Hindlimb muscle (tissue), 1 donor: ENCODE measurements around the gene TRIM24. TPM values are rescaled to one million over a fixed set of nuclear protein-coding genes. Genes with fewer than 3 reads are reported as not detected.
"Not testable (repeated sequence)": the region's sequence is repeated elsewhere in the genome, so short reads cannot be mapped to it uniquely, and the experiment has no call there.

ENCODE experiments used
- DNase-seq: peaks from one replicate; pipeline ENCODE4 v3.0.0-alpha.2; 2013
- polyA plus RNA-seq: library from polyadenylated mRNA; unstranded; fragments of 120-200 nt; gene quantifications from one replicate; pipeline ENCODE4 v1.2.1, GENCODE V29; 2013; ENCODE audit not compliant: insufficient read length

Gene TRIM24
- polyA plus RNA-seq, 1 donor = 26.6 TPM

- peak; percentile 50 for DNase-seq
Measured at GRCh38 chr7:138460649-138461607, 869 bp downstream of the TRIM24 start.

- DNase-seq = not testable (repeated sequence)
Measured at GRCh38 chr7:138463291-138463618, 3.2 kb downstream of the TRIM24 start.

DNA sequence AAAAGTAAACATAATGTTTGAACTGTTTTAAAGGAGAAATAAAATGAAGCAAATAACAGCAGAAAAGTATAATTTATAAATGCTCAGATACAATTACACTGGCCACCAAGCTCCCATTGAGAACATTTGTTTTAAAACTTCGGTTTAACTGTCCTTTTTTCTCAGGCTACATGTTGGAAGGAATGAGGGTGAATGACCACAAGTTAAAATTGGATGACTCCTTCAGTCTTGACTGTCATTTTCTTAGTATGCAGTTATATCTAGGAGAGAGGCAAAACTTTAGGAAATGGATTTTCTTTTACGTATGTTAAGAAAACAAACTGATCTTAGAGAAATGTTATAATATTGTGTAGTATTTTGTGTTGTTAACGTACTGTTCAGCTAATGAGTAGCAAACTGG is 5.0 kb downstream of the TRIM24 start:
- DNase-seq = no peak

- DNase-seq = not testable (repeated sequence)
Measured at GRCh38 chr7:138466069-138466756, 6.2 kb downstream of the TRIM24 start.

- DNase-seq = peak; percentile 48
Measured at GRCh38 chr7:138468244-138469123, 8.4 kb downstream of the TRIM24 start.

GRCh38 chr7:138470391-138471157 is 10.5 kb downstream of the TRIM24 start:
- DNase-seq = no peak

DNA sequence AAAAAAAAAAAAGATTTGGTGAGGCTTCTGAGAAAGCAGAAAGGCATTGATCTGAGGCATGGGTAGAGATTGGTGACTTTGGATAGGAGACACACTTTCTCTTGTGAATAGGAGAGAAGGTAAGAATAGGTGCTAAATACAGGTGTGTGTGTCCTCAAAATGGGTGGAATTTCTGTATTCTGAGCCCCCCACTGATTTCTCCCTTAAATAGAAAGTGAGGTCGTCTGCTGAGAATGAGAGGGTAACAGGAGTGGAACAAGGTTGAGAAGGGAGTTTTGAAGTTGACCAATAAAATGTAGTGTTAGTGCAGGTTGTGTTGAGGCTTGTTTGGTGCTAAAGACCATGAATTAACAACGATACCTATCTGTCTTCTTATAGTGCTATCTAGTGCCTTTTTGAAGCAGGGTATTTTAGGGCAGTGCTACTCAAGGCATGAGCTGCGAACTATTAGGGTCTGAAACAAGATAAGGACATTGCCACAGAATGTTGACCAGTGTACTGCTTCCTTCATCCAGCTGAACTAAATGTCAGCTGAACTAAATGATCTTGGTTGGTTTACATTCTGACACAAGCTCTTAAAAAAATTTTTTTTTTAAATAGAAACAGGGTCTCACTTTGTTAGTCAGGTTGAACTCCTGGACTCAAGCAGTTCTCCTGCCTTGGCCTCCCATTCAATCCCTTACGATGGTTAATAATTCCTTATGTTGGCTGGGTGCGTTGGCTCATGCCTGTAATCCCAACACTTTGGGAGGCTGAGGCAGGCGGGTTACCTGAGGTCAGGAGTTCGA is 12.4 kb downstream of the TRIM24 start:
- no peak for DNase-seq

DNA sequence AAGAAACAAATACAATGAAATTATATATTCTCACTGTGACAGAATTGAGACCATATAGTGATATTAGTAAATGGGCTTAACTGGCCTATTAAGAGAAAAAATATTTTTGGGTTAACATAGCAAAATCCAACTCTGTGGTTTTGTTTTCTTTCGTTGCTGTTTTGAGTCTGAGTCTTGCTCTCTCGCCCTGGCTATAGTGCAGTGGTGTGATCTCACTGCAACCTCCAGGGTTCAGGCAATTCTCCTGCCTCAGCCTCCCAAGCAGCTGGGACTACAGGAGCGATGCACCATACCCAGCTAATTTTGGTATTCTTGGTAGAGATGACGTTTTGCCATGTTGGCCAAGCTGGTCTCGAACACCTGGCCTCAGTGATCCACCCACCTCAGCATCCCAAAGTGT is 15.3 kb downstream of the TRIM24 start:
- DNase-seq = no peak

DNA sequence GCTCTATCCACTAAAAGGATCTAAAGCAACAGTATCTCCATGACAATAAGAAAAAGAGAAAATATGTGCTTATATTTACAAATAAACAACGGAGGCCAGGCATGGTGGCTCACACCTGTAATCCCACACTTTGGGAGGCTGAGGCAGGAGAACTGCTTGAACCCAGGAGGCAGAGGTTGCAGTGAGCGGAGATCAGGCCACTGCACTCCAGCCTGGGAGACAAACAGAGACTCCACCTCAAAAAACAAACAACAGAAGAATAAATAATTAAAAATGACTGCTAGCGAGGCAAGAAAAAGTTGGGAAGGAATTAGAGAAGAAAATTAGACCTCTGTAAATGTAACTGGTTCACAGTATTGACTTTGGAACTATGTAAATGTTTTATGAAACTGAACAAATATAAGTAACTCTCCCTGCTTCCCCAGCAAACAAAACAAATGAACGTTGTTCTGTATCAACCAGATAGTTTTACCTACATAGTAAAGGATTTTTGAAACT is 17.1 kb downstream of the TRIM24 start:
- no peak for DNase-seq

DNA sequence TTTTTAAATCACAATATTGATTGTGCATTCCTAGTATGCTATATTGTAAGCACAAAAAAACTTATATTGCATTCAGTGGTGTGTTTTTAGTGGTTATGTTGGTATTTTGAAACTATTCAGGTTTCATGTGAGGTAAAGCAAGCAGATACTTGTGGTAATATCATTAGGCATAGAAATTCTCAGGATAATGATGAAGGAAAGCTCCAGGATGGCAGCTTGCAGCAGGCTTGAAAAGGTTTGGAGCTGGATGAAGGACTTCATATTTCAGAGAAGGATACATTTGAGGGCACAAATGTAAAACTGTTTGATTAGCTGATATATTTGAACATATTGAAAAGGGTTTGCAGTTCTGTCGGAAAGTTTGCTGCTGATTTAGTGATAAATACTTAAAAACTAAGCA is 17.5 kb downstream of the TRIM24 start:
- no peak for DNase-seq

GRCh38 chr7:138478499-138478908 is 18.4 kb downstream of the TRIM24 start:
- no peak for DNase-seq

DNA sequence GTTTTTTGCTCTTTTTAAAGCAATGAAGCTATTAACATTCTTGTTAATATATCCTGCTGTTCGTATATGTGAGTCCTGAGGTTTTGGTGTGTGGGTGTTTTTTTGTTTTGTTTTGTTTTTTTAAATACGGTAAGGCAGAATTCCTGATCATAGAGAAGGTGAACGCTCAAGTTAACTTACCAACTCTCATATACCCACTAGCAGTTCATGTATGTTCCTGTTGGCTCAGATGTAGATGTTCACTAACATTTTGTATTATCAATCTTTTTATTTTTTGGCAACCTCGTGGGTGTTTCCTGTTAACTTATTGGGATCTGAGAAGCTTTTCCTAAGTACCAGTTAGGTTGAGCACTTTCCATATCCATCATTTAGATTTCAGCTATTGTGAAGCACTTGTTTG is 20.5 kb downstream of the TRIM24 start:
- no peak for DNase-seq

- DNase-seq = no peak
Measured at GRCh38 chr7:138481447-138482380, 21.7 kb downstream of the TRIM24 start.

DNA sequence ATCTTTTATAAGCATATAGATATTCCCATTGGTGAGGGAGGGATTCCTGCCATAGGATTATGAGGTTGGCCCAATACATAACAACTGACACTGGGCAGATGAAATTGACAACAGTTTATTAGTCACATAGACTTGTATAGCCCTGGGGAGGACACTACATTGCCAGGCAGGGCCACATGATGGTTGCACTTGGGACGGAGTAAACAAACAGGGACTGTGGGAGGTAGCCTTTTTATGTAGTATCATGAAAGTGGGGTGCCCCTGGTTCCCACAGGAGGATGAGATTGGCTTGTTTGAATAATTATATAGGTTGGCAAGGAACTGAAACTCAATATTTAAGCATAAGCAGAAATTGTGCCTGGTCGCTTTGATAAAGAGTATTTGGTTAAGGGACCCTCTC is 23.5 kb downstream of the TRIM24 start:
- DNase-seq = no peak

DNA sequence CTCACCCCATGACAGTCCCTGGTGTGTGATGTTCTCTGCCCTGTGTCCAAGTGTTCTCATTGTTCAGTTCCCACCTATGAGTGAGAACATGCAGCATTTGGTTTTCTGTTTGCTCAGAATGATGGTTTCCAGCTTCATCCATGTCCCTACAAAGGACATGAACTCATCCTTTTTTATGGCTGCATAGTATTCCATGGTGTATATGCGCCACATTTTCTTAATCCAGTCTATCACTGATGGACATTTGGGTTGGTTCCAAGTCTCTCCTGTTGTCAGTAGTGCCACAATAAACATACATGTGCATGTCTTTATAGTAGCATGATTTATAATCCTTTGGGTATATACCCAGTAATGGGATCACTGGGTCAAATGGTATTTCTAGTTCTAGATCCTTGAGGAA is 25.4 kb downstream of the TRIM24 start:
- not testable (repeated sequence) for DNase-seq

DNA sequence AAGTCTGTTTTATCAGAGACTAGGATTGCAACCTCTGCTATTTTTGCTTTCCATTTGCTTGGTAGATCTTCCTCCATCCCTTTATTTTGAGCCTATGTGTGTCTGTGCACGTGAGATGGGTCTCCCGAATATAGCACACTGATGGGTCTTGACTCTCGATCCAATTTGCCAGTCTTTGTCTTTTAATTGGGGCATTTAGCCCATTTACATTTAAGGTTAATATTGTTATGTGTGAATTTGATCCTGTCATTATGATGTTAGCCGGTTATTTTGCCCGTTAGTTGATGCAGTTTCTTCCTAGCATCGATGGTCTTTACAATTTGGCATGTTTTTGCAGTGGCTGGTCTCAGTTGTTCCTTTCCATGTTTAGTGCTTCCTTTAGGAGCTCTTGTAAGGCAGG is 29.1 kb downstream of the TRIM24 start:
- not testable (repeated sequence) for DNase-seq

DNA sequence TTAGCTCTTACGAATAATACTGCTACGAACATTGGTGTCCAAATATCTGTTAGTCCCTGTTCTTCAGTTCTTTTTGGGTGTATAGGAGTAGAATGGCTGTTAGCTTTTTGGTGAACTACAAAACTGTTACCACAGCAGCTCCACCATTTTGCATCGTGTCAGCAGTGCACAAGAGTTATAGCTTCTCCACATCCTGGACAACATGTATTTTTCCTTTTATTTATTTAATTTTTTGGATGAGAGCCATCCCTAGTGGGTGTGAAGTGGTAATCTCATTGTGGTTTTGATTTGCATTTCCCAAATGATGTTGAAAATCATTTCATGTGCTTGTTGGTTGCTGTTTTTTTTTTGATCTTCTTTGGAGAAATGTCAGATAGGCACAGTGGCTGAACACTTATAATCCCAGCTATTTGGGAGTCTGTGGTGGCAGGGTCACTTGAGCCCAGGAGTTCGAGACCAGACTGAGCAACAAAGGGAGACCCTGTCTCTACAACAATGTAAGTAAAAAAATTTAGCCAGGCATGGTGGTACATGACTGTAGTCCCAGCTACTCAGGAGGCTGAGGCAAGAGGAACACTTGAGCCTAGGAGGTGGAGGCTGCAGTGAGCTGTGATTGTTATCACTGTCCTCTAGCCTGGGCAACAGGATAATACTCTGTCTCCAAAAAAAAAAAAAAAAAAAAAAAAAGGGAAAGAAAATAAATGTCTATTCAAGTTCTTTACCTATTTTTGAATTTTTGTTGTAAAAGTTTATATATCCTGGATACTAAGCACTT is 31.7 kb downstream of the TRIM24 start:
- no peak for DNase-seq

DNA sequence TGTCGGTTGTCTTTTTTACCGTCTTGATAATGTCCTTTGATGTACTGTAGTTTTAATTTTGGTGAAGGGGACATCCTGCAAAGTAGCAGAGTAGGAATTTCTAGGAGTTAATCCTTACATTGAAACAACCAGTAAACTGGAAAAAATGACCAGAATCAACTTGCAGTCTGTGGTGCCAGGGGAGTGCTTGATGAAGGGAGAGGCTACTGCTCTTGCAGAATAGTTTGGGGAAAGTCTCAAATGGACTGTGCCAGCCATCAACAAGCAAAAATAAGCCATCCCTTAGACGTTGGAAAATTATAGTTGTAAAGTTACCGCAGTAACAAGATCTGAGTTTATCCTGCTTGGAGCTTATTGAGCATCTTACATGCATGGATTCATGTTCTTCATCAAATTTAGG is 32.4 kb downstream of the TRIM24 start:
- DNase-seq = no peak

GRCh38 chr7:138493535-138493934 is 33.5 kb downstream of the TRIM24 start:
- no peak for DNase-seq
